Neuronal stem cell (in vitro differentiated cells): Measurements from ENCODE around the gene MKNK2.
"Not testable (repeated sequence)": the region's sequence is repeated elsewhere in the genome, so short reads cannot be mapped to it uniquely, and the experiment has no call there.

Experiments used
- DNase-seq: peaks from one replicate; pipeline ENCODE4 v3.0.0-alpha.2; 2013; ENCODE audit warnings: low spot score
- H2AFZ ChIP-seq: one replicate; pipeline ENCODE4 v1.6.1; 2013; ENCODE audit warnings: mild to moderate bottlenecking, low read length, inconsistent platforms
- H2AK5ac ChIP-seq: 2 replicates; pipeline ENCODE4 v1.6.1; 2013; ENCODE audit warnings: low read depth, mild to moderate bottlenecking, inconsistent platforms, low read length, moderate library complexity, mixed read lengths
- H2BK120ac ChIP-seq: 2 replicates; pipeline ENCODE4 v1.6.1; 2013; ENCODE audit warnings: low read depth, mild to moderate bottlenecking, inconsistent platforms, low read length, moderate library complexity, mixed read lengths
- H2BK12ac ChIP-seq: one replicate; pipeline ENCODE4 v1.6.1; 2013; ENCODE audit warnings: low read length, inconsistent platforms
- H2BK15ac ChIP-seq: 2 replicates; pipeline ENCODE4 v1.6.1; 2013; ENCODE audit warnings: mild to moderate bottlenecking, low read length, inconsistent platforms, mixed read lengths
- H2BK5ac ChIP-seq: one replicate; pipeline ENCODE4 v1.6.1; 2013; ENCODE audit warnings: inconsistent platforms, mild to moderate bottlenecking, low read length, moderate library complexity
- H3K14ac ChIP-seq: one replicate; pipeline ENCODE4 v1.6.1; 2013; ENCODE audit warnings: low read length, inconsistent platforms
- H3K18ac ChIP-seq: 2 replicates; pipeline ENCODE4 v1.6.1; 2013; ENCODE audit warnings: low read length, inconsistent platforms
- H3K23ac ChIP-seq: 2 replicates; pipeline ENCODE4 v1.6.1; 2013; ENCODE audit warnings: low read depth, mild to moderate bottlenecking, mixed read lengths, low read length, inconsistent platforms; ENCODE audit not compliant: poor library complexity
- H3K27ac ChIP-seq: replicated peaks from 3 replicates; pipeline ENCODE4 v1.5.1; 2013; ENCODE audit warnings: low read length, inconsistent platforms
- H3K27me3 ChIP-seq, 3 experiments: 2 replicates each; pipeline ENCODE4 v1.6.1; 2013; ENCODE audit warnings: low read length in 3 of 3, mild to moderate bottlenecking in 2 of 3, inconsistent platforms in 1 of 3, low read depth in 1 of 3, mixed read lengths in 1 of 3, moderate library complexity in 1 of 3; ENCODE audit not compliant: control insufficient read depth in 3 of 3, insufficient read depth in 3 of 3
- H3K36me3 ChIP-seq, 2 donors: replicated peaks in 1 of 2; 2 replicates each; pipeline ENCODE4 v1.6.1; 2013; ENCODE audit warnings: low read length in 2 of 2; ENCODE audit not compliant: control insufficient read depth in 2 of 2, insufficient read depth in 2 of 2
- H3K4ac ChIP-seq: 2 replicates; pipeline ENCODE4 v1.6.1; 2013; ENCODE audit warnings: inconsistent platforms, mild to moderate bottlenecking, low read length, moderate library complexity
- H3K4me1 ChIP-seq, 2 donors: 1 replicate in 1 of 2; 2 replicates in 1 of 2; pipeline ENCODE4 v1.6.1; 2013; ENCODE audit warnings: low read length in 2 of 2, low read depth in 1 of 2; ENCODE audit not compliant: control insufficient read depth in 2 of 2, insufficient read depth in 1 of 2
- H3K4me2 ChIP-seq: one replicate; pipeline ENCODE4 v1.6.1; 2013; ENCODE audit warnings: mild to moderate bottlenecking, low read length, inconsistent platforms; ENCODE audit not compliant: insufficient read depth, poor library complexity, severe bottlenecking
- H3K4me3 ChIP-seq, 2 donors: 2 replicates each; pipeline ENCODE4 v1.5.1; 2013; ENCODE audit warnings: low read length in 2 of 2, mild to moderate bottlenecking in 2 of 2, inconsistent platforms in 1 of 2, moderate library complexity in 1 of 2
- H3K79me1 ChIP-seq: one replicate; pipeline ENCODE4 v1.6.1; 2013; ENCODE audit warnings: low read depth, mild to moderate bottlenecking, inconsistent platforms, low read length, moderate library complexity
- H3K9ac ChIP-seq: one replicate; pipeline ENCODE4 v1.6.1; 2013; ENCODE audit warnings: mild to moderate bottlenecking, low read depth, low read length, inconsistent platforms; ENCODE audit not compliant: poor library complexity
- H3K9me3 ChIP-seq, 2 donors: replicated peaks in 1 of 2; 2 replicates each; pipeline versions ENCODE3 to v1.6.1; 2013; ENCODE audit warnings: low read length in 2 of 2, mild to moderate bottlenecking in 2 of 2, inconsistent platforms in 1 of 2, low read depth in 1 of 2, mixed read lengths in 1 of 2, moderate library complexity in 1 of 2; ENCODE audit not compliant: control insufficient read depth in 2 of 2, insufficient read depth in 1 of 2
- H4K8ac ChIP-seq: one replicate; pipeline ENCODE4 v1.6.1; 2013; ENCODE audit warnings: low read depth, mild to moderate bottlenecking, inconsistent platforms, low read length, moderate library complexity
- H4K91ac ChIP-seq: one replicate; pipeline ENCODE4 v1.6.1; 2013; ENCODE audit warnings: low read length, low read depth, mild to moderate bottlenecking, inconsistent platforms; ENCODE audit not compliant: poor library complexity
- WGBS, 2 donors: extraction: QIAGEN DNeasy Blood & Tissue Kit; methylation state at CpG; one replicate each; pipeline ENCODE4 v1.1.7; 2013; ENCODE audit warnings: missing lambda C conversion rate in 2 of 2, mixed read lengths in 1 of 2; ENCODE audit not compliant: insufficient read length in 2 of 2, insufficient replicate concordance in 1 of 2; ENCODE audit errors: extremely low coverage in 2 of 2; 5-methylcytosine and 5-hydroxymethylcytosine counted together

The MKNK2 gene

DNA sequence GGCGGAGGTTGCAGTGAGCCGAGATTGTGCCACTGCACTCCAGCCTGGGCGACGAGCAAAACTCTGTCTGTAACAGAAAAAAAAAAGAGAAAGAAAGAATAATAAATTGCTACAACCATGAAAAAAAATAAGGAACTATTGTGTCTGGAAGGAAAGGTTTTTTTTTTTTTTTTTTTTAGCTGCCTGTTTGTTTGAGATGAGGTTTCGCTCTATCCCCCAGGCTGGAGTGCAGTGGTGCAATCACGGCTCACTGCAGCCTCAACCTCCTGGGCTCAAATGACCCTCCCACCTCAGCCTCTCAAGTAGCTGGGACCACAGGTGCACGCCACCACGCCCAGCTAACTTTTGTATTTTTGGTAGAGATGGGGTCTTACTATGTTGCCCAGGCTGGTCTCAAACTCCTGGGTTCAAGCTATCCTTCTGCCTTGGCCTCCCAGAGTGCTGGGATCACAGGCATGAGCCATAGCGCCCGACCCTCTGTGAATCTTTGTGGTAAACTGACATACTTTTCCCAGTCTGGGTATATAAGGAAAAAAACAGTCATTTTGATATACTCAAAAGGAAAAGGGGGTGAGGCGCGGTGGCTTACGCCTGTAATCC lies 41.0 kb upstream of the MKNK2 start:
- Histone ChIP-seq H3K79me1 (peaks cover 14% of the 10 kb centered on the region), H3K4me1 (peaks cover 4 to 14% of the 10 kb centered on the region in 2 donors), H3K36me3 (peaks cover 0 to 26% of the 10 kb centered on the region in 2 donors)
- not testable (repeated sequence) for H3K23ac ChIP-seq, H3K4ac ChIP-seq, H2BK120ac ChIP-seq, H3K4me2 ChIP-seq, DNase-seq, H2BK5ac ChIP-seq, H3K27me3 ChIP-seq, H3K27ac ChIP-seq, H2BK15ac ChIP-seq, H2AK5ac ChIP-seq, H2AFZ ChIP-seq, H3K9me3 ChIP-seq, H3K4me3 ChIP-seq, H4K8ac ChIP-seq, H4K91ac ChIP-seq, H3K18ac ChIP-seq, H3K14ac ChIP-seq, H2BK12ac ChIP-seq, H3K9ac ChIP-seq
- no CpG with 5 or more reads among the region's 13 CpGs for WGBS, 2 donors

DNA sequence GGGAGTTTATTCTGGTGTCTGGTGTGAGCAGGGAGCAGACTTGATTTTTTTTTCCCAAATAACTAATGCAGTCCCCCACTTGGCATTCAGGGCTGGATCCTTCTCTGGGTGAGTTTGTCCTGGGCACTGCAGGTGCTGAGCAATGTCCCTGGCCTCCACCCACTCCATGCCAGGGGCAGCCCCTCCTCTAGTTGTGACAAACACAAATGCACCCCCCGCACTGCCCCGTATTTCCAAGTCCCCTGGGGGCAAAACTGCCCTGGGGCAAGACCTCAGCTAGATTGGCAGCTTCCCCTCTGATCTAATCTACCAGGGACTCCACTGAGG lies 38.6 kb upstream of the MKNK2 start:
- WGBS, 2 donors: no CpG with 5 or more reads among the region's 2 CpGs
- Histone ChIP-seq H2BK5ac (peak overlapping the region; percentile 39), H2BK120ac (no peak overlapping the region), H3K36me3 (peaks cover 0 to 30% of the 10 kb centered on the region in 2 donors), H2BK12ac (no peak overlapping the region), H3K27ac (no peak overlapping the region), H3K27me3 (no peaks in the 10 kb centered on the region), H3K18ac (no peak overlapping the region), H3K4me1 (peaks cover 2 to 10% of the 10 kb centered on the region in 2 donors), H4K8ac (no peak overlapping the region), H4K91ac (no peak overlapping the region), H3K4me3 (no peak overlapping the region), H3K23ac (no peak overlapping the region), H3K4me2 (no peak overlapping the region), H2BK15ac (no peak overlapping the region), H3K79me1 (peaks cover 17% of the 10 kb centered on the region), H3K9ac (no peak overlapping the region), H2AFZ (no peak overlapping the region), H3K4ac (no peak overlapping the region), H3K14ac (no peak overlapping the region), H3K9me3 (no peaks in the 10 kb centered on the region), H2AK5ac (no peak overlapping the region)
- DNase-seq: no peak

DNA sequence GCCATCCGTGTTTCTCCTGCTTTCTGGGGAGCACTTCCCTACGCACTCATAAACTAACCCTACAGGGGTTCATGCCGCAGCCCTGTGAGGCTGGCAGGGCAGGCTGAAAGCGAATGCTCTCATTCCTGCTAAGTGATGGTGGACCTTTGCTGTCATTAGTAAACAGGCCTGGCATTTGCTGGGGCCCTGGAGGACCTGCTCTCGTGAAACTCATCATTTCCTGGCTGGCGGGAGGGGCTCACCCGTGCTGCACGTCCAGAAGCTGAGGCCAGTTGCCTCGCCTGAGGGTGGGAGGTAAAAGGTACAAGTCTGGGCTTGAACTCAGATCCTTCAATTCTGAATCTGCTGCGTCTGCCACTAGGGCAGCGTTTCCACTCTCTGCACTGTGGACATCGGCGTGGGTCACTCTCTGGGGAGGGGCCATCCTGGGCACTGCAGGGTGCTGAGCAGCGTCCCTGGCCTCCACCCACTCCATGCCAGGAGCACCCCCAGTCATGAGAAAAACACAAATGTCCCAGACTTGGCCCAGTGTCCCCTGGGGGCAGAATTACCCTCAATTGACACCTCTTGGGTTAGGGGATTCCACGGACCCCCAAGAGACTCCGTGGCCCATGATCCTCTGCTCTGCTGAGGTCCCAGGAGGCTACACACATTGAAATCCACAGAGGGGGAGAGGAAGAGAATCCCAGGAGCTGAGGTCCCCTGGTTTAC lies 38.1 kb upstream of the MKNK2 start:
- Histone ChIP-seq H3K23ac (no peak overlapping the region), H3K4ac (peak overlapping the region; percentile 11), H3K36me3 (peaks cover 0 to 26% of the 10 kb centered on the region in 2 donors), H3K4me2 (no peak overlapping the region), H2BK12ac (no peak overlapping the region), H3K9me3 (no peaks in the 10 kb centered on the region), H2BK120ac (no peak overlapping the region), H3K18ac (peak overlapping the region; percentile 38), H3K14ac (no peak overlapping the region), H2BK5ac (peak overlapping the region; percentile 39), H4K8ac (no peak overlapping the region), H3K27me3 (no peaks in the 10 kb centered on the region), H3K27ac (no peak overlapping the region), H2AFZ (no peak overlapping the region), H3K4me3 (no peak overlapping the region), H3K4me1 (peaks cover 2 to 5% of the 10 kb centered on the region in 2 donors), H2AK5ac (no peak overlapping the region), H3K9ac (peak overlapping the region; percentile 50), H3K79me1 (peaks cover 17% of the 10 kb centered on the region), H4K91ac (peak overlapping the region; percentile 30), H2BK15ac (no peak overlapping the region)
- DNase-seq: no peak
- no CpG with 5 or more reads among the region's 16 CpGs for WGBS, 2 donors

DNA sequence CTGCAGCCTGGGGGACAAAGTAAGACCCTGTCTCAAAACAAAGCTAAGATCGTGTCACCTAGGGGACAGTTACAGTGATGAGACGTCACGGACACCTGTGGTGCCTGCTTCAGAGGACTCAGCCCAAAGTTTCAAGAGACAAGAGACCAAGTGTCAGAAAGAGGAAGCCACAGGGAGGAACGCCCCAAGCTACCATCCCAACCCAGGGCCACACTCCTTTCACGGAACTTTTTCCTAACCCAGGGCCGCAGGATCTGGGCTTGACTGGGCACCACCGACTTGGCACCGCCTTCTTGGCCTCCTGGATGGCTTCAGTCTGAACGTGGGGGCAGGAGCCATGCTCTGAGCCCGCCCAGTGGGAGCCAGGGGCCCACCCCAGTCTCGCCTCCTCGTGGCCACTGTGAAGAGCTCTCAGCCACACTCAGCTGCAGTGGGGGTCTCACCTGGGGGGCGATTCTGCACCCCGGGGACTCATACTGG lies 36.6 kb upstream of the MKNK2 start:
- H3K4ac ChIP-seq: no peak overlapping the region
- H2BK5ac ChIP-seq: no peak overlapping the region
- H3K4me2 ChIP-seq: no peak overlapping the region
- no peak overlapping the region for H2BK12ac ChIP-seq
- no peak for DNase-seq
- no peak overlapping the region for H3K18ac ChIP-seq
- H3K23ac ChIP-seq: peak overlapping the region; percentile 43
- no peak overlapping the region for H3K4me3 ChIP-seq
- H3K14ac ChIP-seq: no peak overlapping the region
- H3K79me1 ChIP-seq: peaks cover 17% of the 10 kb centered on the region
- no peak overlapping the region for H2AK5ac ChIP-seq
- no peak overlapping the region for H3K9ac ChIP-seq
- H4K8ac ChIP-seq: no peak overlapping the region
- WGBS, 2 donors: no CpG with 5 or more reads among the region's 14 CpGs
- H3K27ac ChIP-seq: no peak overlapping the region
- no peak overlapping the region for H2BK15ac ChIP-seq
- no peaks in the 10 kb centered on the region for H3K27me3 ChIP-seq
- no peak overlapping the region for H2BK120ac ChIP-seq
- H3K36me3 ChIP-seq: peaks cover 0 to 30% of the 10 kb centered on the region in 2 donors
- peaks cover 2 to 5% of the 10 kb centered on the region in 2 donors for H3K4me1 ChIP-seq
- H2AFZ ChIP-seq: no peak overlapping the region
- no peaks in the 10 kb centered on the region for H3K9me3 ChIP-seq
- H4K91ac ChIP-seq: no peak overlapping the region
